Measurements from ENCODE around the gene SLC25A38.
"Not testable (repeated sequence)": the region's sequence is repeated elsewhere in the genome, so short reads cannot be mapped to it uniquely, and the experiment has no call there.

The SLC25A38 gene

GRCh38 chr3:39407773-39408492 lies 24.8 kb downstream of the SLC25A38 start:
- DNase-seq (ENCODE audit: low spot score) = no peak

- DNase-seq (ENCODE audit: low spot score) = no peak
Measured at GRCh38 chr3:39408493-39409372, 25.6 kb downstream of the SLC25A38 start.

GRCh38 chr3:39409514-39410136 lies 26.5 kb downstream of the SLC25A38 start:
- DNase-seq (ENCODE audit: low spot score) = no peak

GRCh38 chr3:39410893-39411292 lies 27.7 kb downstream of the SLC25A38 start:
- DNase-seq (ENCODE audit: low spot score) = no peak

GRCh38 chr3:39412668-39413260 lies 29.6 kb downstream of the SLC25A38 start:
- DNase-seq (ENCODE audit: low spot score) = no peak

GRCh38 chr3:39413691-39414420 lies 30.7 kb downstream of the SLC25A38 start:
- no peak for DNase-seq (ENCODE audit: low spot score)

- no peak for DNase-seq (ENCODE audit: low spot score)
Measured at GRCh38 chr3:39414421-39414907, 31.3 kb downstream of the SLC25A38 start.

GRCh38 chr3:39415302-39415701 lies 32.1 kb downstream of the SLC25A38 start:
- DNase-seq (ENCODE audit: low spot score) = not testable (repeated sequence)

GRCh38 chr3:39415983-39416382 lies 32.8 kb downstream of the SLC25A38 start:
- DNase-seq (ENCODE audit: low spot score) = no peak

- DNase-seq (ENCODE audit: low spot score) = not testable (repeated sequence)
Measured at GRCh38 chr3:39416998-39417397, 33.8 kb downstream of the SLC25A38 start.

GRCh38 chr3:39418556-39419225 lies 35.5 kb downstream of the SLC25A38 start:
- not testable (repeated sequence) for DNase-seq (ENCODE audit: low spot score)

- no peak for DNase-seq (ENCODE audit: low spot score)
Measured at GRCh38 chr3:39419742-39420315, 36.7 kb downstream of the SLC25A38 start.

- no peak for DNase-seq (ENCODE audit: low spot score)
Measured at GRCh38 chr3:39420543-39420942, 37.4 kb downstream of the SLC25A38 start.

- no peak for DNase-seq (ENCODE audit: low spot score)
Measured at GRCh38 chr3:39423436-39423970, 40.3 kb downstream of the SLC25A38 start.

GRCh38 chr3:39426312-39426711 lies 43.1 kb downstream of the SLC25A38 start:
- no peak for DNase-seq (ENCODE audit: low spot score)

- no peak for DNase-seq (ENCODE audit: low spot score)
Measured at GRCh38 chr3:39427506-39427905, 44.3 kb downstream of the SLC25A38 start.

- DNase-seq (ENCODE audit: low spot score) = no peak
Measured at GRCh38 chr3:39428745-39429201, 45.6 kb downstream of the SLC25A38 start.

- DNase-seq (ENCODE audit: low spot score) = no peak
Measured at GRCh38 chr3:39429466-39429865, 46.3 kb downstream of the SLC25A38 start.

- DNase-seq (ENCODE audit: low spot score) = no peak
Measured at GRCh38 chr3:39432342-39432741, 49.2 kb downstream of the SLC25A38 start.

GRCh38 chr3:39433642-39434041 lies 50.5 kb downstream of the SLC25A38 start:
- DNase-seq (ENCODE audit: low spot score) = no peak

All from CD4-positive, alpha-beta T cell treated with Interleukin-6 at 100 ng/mL for 8 hours (primary cell).